Endothelial cell of umbilical vein (primary cell): ENCODE data around the gene TULP4.

Experiments used
- CTCF ChIP-seq, 2 donors: IDR thresholded peaks; 1 replicate in 1 of 2; 2 replicates in 1 of 2; pipeline ENCODE4 v1.5.1; 2011; ENCODE audit warnings: low read length in 2 of 2, mild to moderate bottlenecking in 2 of 2, moderate library complexity in 2 of 2, control low read depth in 1 of 2, inconsistent platforms in 1 of 2, low read depth in 1 of 2; ENCODE audit not compliant: insufficient read depth in 1 of 2; ENCODE audit errors: extremely low read depth in 1 of 2
- EZH2 ChIP-seq: IDR thresholded peaks from 2 replicates; pipeline ENCODE4 v1.6.1; 2012; ENCODE audit warnings: borderline replicate concordance, low read depth, mild to moderate bottlenecking, moderate library complexity, low read length, inconsistent platforms; ENCODE audit not compliant: severe bottlenecking
- FOS ChIP-seq: IDR thresholded peaks from 2 replicates; pipeline ENCODE4 v1.6.1; 2011; ENCODE audit warnings: mild to moderate bottlenecking, low read length, moderate library complexity, borderline replicate concordance; ENCODE audit not compliant: insufficient read depth
- GATA2 ChIP-seq: IDR thresholded peaks from 2 replicates; pipeline ENCODE4 v1.7.0; 2011; ENCODE audit warnings: low read depth, mild to moderate bottlenecking, moderate library complexity, mixed read lengths, low read length; ENCODE audit not compliant: insufficient read length, insufficient read depth
- MYC ChIP-seq: IDR thresholded peaks from one replicate; pipeline ENCODE4 v1.6.1; 2011; ENCODE audit warnings: mild to moderate bottlenecking, low read depth, low read length
- POLR2A ChIP-seq: IDR thresholded peaks from 2 replicates; pipeline ENCODE4 v1.6.1; 2012; ENCODE audit warnings: low read depth, mild to moderate bottlenecking, control low read depth, low read length
- POLR2AphosphoS5 ChIP-seq: IDR thresholded peaks from 2 replicates; pipeline ENCODE4 v1.6.1; 2012; ENCODE audit warnings: low read depth, mild to moderate bottlenecking, control low read depth, low read length, moderate library complexity; ENCODE audit not compliant: insufficient read depth
- TF ChIP-seq, protein P1 (sequence below): IDR thresholded peaks from 2 replicates; pipeline ENCODE4 v1.6.1; 2011; ENCODE audit not compliant: insufficient read depth, insufficient read length

DNA sequence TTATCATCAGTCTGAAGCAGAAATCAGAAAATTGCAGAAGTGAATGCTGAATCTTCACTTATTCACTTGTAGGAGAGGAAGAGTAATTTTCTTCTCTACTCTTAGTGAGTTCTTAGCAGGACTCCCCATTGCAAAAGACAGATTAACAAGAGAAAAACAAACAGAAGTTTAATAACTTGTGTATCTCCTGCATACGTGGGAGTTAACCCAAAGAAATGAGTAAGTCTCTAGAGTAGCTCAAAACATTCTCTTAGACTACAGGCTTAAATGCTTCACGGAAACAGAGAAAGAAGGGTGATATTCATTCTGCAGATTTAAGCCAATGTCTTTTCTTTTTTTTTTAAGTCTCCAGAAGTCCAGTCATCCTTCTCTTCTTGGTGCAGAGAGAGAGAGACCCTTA, 149.7 kb downstream of the TULP4 start:
- TF ChIP-seq POLR2A (no peak), CTCF (IDR thresholded peaks at IDR 0.05; ENCODE audit: extremely low read depth in 1 of 2, insufficient read depth in 1 of 2, low read depth in 1 of 2, low read length in 2 of 2) (no peak), EZH2 (no peak), MYC (no peak), POLR2AphosphoS5 (no peak), GATA2 (no peak), FOS (no peak)
- TF ChIP-seq, protein P1, sequence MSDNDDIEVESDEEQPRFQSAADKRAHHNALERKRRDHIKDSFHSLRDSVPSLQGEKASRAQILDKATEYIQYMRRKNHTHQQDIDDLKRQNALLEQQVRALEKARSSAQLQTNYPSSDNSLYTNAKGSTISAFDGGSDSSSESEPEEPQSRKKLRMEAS, result no peak
